Medulla oblongata (tissue), 1 donor: ENCODE measurements around the gene SDF2L1.
"Not testable (repeated sequence)": the region's sequence is repeated elsewhere in the genome, so short reads cannot be mapped to it uniquely, and the experiment has no call there.

Experiments used
- DNase-seq: peaks from one replicate; pipeline ENCODE4 v3.0.0-alpha.2; 2015; ENCODE audit errors: extremely low spot score

SDF2L1 gene

DNA sequence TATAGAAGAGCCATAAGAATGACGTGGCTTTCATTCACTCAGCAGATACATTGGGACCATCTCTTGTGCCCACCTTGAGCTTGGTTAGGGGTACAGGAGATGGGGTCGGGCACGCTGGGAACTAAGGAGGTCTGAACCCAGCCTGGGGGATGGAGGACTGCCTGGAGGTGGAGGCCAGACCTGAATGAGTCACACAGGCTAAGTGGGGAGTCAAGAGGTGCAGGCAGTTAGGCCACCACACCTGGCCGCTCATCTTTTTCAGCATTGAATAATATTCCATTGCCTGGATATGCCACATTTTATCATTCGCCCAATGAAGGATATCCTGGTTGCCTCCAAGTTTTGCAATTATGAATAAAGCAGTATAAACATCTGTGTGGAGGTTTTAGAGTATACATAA lies 19.9 kb downstream of the SDF2L1 start:
- no peak for DNase-seq

DNA sequence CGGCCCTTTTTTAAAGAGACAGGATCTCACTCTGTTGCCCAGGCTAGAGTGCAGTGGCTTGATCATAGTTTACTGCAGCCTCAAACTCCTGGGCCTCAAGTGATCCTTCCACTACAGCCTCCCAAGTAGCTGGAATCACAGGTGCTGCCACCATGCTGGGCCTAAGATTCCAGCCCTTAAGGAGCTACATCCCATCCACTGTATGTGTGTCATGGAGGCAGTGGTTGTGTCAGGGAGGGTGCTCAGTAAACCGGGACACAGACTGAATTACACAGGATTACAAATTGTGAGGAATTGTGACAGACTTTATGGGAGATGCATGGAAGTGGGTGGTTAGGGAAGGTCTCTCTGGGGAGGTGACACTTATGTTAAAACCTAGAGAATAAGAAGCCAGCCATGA lies 21.6 kb downstream of the SDF2L1 start:
- no peak for DNase-seq

DNA sequence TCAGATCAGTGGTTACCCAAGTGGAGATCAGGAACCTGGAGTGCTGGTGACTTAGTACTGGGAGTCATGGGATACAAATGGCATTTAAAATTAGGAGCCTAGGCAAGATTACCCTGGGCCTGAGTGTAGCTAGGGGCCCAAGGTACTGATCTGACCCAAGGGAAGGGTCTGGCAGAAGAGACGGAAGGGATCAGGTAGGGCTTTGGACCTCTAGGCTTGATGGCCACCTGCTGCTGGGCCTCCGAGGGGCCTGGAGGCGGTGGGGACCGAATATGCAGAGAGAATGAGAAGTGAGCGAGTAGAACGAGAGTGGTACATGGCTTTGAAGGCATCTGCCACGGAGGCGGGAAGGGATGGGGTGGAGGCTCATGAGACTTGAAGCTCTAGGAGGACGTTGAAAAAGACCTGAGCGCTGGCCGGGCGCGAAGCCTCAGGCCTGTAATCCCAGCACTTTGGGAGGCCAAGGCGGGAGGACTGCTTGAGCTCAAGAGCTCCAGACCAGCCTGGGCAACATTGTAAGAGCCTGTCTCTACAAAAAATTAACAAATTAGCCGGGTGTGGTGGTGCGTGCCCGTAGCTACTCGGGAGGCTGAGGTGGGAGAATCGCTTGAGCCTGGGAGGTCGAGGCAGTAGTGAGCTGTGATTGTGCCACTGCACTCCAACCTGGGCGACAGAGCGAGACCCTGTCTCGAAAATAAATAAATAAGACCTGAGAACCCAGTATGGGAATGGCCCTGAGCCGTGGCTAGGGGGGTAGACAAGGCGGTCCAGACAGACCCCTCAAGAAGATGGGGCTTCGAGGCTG lies 23.1 kb downstream of the SDF2L1 start:
- DNase-seq: no peak

DNA sequence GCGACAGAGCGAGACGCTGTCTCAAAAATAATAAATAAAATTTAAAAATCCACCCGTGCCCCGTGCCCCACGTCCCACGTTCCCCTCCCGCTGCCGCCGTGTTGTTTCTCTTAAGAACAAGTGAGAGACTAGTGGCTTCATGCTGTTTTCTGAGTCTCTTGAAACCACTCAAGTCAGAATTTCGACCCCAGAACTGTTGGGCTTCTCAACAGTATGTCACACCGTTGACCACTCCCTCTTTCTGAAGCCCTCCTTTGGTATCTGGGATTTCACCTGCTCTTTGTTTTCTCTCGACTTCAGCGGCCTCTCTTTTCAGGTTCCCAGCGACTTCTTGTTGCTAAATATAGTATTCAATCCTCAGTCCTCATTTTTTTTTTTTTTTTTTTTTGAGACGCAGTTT lies 24.7 kb downstream of the SDF2L1 start:
- no peak for DNase-seq

DNA sequence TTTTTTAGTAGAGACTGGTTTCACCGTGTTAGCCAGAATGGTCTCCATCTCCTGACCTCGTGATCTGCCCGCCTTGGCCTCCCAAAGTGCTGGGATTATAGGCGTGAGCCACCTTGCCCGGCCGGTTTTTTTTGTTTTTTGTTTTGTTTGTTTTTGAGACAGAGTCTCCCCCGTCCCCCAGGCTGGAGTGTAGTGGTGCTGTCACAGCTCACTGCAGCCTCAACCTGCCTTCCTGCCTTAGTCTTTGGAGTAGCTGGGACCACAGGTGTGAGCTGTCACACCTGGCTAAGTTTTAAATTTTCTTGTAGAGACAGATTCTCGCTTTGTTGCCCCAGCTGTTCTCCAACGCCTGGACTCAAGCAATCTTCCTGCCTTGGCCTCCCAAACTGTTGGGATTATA lies 26.9 kb downstream of the SDF2L1 start:
- no peak for DNase-seq

DNA sequence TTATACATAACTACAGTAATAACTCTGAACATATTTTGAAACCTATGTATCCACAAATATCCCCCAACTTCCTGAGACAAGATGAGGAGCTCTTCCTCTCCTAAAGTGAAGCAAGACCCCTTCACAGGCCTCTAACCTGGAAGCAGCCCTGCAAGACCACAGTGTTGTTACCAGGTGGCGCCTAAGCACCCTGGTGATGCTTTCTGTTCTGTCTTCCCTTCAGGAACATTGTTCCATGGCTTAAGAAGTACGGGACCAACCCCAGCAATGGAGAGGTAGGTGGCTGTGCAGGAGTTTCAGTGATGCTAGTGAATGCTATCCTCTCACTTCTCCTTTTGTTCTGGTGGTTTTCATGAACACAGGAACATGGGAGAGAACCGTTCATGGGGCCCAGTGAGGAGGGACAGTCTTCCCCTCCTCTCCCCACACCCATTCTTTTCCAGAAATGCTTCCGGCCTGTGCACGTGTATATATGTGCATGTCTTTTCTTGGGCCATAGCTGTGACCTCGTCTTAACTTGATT lies 30.1 kb downstream of the SDF2L1 start:
- DNase-seq: no peak

DNA sequence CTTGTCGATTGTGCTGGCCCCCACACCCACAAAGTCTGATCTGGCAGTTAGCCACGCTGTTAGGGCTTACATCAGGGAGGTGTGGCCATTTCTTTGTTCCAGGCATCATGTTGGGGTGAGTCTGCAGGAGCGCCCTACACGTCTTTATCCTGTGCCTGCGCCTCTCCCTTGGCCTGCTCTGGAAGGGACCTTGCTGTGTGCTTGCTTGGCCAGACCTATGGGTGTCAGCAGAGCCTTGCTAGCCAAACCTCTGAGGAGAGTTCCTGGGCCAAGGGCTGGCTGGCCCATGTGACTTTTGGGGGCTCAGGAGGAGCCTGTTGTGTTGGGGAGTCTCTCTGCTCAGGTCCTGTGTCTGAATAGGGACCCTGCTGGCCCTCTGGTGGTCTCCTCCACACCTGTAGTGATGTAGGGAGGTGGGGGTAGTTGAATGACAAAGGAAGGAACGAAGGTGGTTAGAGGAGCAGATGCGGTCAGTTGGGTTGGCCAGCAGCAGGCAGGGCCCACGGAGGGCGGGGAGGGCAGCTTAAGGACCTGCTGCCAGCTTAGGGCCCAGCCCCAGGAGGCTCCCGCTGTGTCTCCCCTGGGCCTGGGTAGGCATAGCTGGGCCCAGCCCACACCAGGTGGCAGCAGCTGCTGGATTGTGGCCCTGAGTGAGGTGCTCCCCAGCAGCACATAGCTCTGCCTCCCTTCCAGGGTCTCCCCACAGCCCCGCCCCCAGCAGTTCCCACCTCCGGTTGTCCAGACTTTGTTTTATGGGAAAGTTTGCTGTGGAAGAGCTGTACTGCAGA lies 31.6 kb downstream of the SDF2L1 start:
- DNase-seq: no peak

DNA sequence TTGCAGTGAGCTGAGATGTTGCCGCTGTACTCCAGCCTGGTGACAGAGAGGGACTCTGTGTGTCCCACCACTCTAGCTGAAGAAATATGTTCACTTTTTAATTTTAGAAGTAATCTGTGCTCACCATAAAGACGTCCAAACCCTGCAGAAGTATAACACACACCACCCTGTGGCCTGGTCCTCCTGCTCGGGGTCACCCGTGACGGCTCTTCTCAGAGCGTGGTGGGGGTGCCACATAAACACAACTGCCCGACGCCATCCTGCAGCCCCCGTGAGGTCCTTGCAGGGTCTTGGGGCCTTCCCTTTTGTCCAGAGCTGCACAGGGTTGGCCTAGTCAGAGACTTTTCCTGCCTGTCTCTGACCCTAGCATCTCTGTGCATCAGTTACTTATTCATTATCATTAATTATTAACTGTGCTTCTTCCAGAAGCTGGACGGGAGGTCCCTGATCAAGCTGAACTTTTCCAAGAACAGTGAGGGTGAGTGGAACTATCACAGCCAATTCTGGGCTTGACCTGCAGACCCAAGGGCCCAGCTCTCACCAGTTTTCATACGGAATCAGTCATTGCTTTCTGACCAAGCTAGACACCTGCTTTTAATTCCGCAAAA lies 32.6 kb downstream of the SDF2L1 start:
- no peak for DNase-seq

DNA sequence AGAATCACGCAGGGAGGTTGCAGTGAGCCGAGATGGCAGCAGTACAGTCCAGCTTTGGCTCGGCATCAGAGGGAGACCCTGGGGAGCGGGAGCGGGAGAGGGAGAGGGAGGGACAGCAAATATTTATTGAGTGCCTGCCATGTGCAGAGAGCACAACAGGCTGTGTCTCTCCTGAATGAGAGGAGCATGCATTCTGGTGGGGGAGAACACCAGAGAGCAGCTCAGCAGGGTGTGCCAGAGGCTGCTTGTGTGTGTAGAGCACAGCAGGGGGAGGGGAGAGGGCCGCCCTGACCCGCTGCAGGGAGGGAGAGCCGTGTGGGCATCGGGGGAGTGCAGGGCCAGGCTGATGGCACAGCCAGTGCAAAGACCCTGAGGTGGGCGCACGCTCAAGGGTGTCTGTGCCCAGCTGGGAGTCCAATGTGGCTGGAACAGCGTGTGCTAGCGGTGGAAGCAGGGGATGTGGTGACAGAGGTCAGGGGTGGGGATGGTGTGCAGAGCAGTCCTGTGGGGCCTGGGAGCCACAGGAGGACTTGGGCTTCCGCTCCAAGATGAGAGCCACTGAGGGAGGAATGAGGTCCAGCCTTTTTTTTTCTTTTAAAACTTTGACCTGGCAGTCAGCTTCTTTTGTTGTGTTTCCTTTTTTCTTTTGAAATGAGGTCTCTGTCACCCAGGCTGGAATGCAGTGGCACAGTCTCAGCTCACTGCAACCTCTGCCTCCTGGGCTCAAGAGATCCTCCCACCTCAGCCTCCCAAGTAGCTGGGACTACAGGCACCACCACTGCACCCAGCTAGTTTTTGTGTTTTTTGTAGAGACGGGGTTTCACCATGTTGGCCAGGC lies 35.7 kb downstream of the SDF2L1 start:
- no peak for DNase-seq

DNA sequence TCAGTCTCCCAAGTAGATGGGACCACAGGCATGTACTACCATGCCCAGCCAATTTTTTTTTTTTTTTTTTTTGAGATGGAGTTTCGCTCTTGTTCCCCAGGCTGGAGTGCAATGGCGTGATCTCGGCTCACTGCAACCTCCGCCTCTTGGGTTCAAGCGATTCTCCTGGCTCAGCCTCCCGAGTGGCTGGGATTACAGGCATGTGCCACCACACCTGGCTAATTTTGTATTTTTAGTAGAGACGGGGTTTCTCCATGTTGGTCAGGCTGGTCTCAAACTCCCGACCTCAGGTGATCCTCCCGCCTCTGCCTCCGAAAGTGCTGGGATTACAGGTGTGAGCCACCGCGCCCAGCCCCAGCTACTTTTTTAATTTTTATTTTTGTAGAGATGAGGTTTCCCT lies 36.7 kb downstream of the SDF2L1 start:
- DNase-seq: not testable (repeated sequence)

DNA sequence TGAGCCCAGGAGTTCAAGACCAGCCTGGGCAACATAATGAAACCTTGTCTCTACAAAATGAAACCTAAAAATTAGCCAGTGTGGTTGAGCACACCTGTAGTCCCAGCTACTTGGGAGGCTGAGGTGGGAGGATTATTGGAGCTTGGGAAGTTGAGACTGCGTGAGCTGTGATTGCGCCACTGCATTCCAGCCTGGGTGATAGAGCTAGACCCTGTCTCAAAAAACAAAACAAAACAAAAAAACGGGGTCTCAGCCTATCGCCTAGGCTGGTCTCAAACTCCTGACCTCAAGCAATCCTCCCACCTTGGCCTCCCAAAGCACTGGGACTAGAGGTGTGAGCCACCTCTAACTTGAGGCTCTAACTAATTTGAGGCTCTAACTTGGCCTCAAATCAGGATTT lies 37.3 kb downstream of the SDF2L1 start:
- no peak for DNase-seq

DNA sequence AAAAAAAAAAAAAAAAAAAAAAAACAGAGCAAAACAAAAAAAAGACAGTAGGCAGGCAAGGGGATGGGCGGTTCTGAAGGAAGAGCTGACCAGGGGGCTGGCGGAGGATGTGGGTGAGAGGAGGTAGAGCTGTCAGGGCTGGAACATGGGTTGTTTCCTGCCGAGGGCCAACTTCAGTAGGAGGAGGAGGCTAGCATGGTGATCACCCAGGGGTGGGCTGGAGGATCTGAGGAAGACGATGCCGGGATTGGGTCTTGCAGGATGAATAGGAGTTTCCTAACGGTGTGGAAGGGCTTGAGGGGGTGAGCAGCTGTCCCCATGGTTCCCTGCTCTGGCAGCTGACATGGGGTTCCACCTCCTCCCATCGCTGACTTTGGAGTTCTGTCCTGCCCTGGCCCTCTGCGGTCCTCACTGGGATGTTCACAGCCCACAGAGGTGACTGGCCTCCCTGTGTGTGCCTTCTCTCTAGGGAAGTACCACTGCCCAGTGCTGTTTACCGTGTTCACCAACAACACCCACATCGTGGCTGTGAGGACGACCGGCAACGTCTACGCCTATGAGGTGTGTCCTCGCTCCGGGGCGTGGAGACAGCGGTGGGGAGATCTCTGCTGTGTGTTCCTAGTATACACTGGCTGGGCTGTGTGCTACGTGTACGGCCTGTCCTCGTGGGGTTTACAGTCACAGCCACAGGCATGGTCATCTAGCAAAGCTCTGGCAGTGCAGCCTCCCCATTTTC lies 38.9 kb downstream of the SDF2L1 start:
- no peak for DNase-seq

DNA sequence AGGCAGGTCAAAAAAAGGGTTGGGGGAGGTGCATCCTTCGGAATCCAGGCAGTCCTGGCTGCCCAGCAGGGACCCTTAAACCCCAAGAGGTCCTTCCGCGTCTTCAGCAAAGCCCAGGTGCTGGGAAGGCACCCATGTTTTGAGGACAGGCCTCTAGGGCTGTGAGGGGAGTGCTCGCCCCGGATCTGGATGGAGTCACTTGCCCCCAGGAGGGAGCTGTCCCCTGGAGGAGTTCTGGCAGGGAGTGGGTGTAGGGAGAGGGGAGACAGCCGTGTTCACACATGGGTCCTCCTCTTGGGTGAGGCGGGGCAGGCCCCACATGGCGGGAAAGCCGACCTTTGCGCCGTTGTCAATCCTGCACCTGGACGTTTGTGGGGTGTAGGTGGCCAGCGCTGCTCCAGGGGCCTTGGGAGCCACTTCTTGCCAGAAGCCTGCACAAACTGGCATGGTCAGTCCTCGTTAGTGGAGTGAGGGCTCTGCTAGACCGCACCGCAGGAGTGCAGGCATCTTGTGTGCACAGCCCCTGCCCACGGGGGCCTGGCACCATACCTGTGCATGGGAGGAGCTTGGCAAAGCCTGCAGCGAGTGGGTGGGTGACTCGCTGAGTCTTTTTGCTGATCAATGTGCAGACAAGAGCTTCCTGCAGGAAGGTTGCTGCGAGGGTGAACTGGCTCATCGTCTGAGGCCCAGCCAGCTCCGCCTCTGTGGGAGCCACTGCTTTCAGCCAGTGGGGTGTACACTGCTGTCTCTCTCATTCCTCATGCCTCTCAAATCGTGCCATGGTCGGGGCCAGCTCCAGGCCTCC lies 39.7 kb downstream of the SDF2L1 start:
- DNase-seq: no peak

DNA sequence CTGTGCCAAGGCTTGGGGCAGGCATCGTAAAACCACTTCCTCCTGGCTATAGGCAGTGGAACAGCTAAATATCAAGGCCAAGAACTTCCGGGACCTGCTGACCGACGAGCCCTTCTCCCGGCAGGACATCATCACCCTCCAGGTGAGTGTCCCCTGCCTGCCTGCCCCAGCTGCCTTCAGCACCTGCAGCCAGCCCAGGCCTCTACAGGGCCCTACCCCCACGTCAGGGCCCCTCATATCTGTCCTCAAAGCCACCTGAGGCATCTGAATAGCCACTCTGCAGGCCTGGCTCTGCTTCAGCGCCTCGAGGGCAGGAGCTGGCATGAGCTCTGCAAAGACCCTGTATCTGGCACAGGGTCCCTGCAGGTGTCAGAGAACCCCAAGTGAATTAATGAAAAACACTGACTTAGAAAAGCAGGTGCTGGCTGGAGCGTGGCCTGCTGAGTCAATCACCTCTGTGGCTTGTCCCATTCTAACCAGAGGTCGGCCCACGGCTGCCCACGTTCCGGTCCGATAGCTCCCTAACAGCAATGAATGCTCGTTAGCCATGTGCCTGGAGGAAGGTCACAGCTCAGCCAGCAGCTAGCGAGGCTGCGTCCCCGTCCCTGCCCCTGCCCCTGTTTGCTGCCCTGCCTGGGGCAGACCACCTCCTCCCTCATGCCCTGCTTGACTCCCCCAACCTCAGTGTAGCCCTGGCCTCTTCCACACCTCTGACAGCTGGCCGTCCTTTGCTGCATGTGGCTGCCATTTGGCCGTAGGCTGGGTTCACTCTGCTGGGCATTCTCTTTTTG lies 40.5 kb downstream of the SDF2L1 start:
- no peak for DNase-seq

DNA sequence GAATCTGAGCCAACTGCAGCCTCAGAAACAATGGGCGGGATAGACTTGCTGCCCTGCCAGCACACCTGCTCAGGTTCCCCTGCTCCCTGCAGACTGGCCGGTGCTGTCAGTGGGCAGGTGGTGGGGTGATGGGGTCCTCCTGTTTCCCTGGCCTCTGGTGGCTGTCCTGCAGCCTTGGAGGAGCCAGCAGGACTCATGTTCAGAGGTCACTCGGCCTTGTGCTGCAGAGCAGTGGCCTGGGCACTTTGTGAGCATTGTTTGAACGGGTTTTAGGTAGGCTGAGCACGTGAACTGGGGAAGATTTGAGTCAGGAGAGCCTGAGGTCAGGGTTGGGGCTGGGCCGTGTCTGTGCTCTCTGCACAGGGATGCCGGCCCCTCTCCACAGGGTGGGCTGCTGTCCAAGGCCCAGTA lies 41.3 kb downstream of the SDF2L1 start:
- no peak for DNase-seq

DNA sequence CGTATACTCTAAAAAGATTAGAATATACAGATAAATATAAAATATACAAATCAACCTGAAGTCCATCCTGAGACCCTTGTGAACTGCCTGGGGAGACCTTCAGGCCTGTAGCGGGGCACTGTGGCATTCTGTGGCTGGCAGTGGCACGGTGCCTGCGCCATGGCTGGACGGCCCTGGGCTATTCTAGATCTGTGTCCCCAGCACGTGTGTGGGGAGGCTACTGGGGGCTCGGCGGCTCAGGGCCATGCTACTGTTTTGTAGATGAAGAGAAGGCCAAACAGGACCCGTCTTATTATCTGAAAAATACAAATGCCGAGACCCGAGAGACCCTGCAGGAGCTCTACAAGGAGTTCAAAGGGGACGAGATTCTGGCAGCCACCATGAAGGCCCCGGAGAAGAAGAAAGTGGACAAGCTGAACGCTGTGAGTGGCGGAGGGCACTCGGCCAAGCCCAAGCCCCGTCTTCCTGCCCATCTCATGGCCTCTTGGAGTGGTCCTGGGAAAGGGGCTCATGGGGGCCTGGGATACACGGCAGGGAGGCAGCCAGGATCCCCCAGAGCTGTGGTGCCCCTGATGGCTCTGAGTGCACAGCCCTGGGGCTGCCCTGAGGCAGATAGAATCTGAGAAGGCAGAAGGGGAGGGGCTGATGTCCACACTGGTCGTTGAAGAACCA lies 42.5 kb downstream of the SDF2L1 start:
- no peak for DNase-seq

DNA sequence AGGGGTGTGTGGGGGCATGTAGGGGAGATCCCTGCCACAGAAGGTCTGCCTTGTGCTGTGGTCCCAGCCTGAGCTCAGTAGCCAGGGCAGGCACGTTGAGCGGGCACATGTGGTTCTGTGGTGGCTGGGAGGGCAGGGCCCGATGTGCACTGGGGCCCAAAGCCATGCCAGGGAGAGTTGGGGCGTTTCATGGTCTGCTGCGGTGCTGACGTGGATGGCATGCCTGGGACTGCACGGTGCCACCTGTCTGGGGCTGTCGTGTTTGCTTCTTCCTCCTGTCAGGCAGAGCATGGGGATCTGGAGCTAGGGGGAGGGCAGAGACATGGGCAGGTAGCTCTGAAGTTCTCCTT lies 43.0 kb downstream of the SDF2L1 start:
- DNase-seq: no peak

DNA sequence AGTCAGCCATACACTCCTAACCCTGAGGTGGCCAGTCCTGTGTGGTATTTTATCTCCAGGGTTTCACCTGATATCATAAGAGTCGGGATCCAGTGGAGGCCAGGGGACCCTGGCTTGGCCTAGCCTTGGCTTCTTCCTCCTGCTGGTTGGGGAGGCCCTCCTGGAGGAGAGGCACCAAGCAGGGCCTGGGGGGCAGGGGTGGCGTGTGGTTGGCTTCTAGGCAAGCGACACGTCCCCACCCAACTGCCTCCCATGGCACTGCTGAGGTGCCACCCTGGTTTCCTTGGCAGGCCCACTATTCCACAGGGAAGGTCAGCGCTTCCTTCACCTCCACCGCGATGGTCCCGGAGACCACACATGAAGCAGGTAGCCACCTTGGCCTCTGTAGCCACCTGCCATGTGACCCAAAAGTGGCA lies 44.1 kb downstream of the SDF2L1 start:
- no peak for DNase-seq
